Esophagus muscularis mucosa (tissue), 4 donors: ENCODE measurements around the gene RUNX2. TPM values are rescaled to one million over a fixed set of nuclear protein-coding genes. Genes with fewer than 3 reads are reported as not detected.

Source experiments
- DNase-seq: peaks from one replicate; pipeline ENCODE4 v3.0.0-alpha.2; 2017; ENCODE audit errors: extremely low spot score
- H3K27ac ChIP-seq, 4 donors: fragments of 200-600 bp; sonication (generic); replicated peaks in 1 of 4; 1 replicate in 3 of 4; 2 replicates in 1 of 4; pipeline ENCODE4 v1.5.1; 2016 to 2019; ENCODE audit warnings: mild to moderate bottlenecking in 1 of 4
- H3K27me3 ChIP-seq, 4 donors: fragments of 200-600 bp; sonication (generic); one replicate each; pipeline versions ENCODE4 v1.5.1 to v1.6.0; 2016 to 2019
- H3K36me3 ChIP-seq, 4 donors: fragments of 200-600 bp; sonication (generic); one replicate each; pipeline ENCODE4 v1.5.1; 2016 to 2019
- H3K4me1 ChIP-seq, 4 donors: fragments of 200-600 bp; sonication (generic); one replicate each; pipeline ENCODE4 v1.5.1; 2016 to 2019
- H3K4me3 ChIP-seq, 4 donors: fragments of 200-600 bp; sonication (generic); 1 replicate in 2 of 4; 2 replicates in 2 of 4; pipeline ENCODE4 v1.5.1; 2016 to 2019; ENCODE audit warnings: mild to moderate bottlenecking in 4 of 4, moderate library complexity in 1 of 4
- H3K9me3 ChIP-seq, 4 donors: fragments of 200-600 bp; sonication (generic); 1 replicate in 3 of 4; 2 replicates in 1 of 4; pipeline ENCODE4 v1.5.1; 2016 to 2019
- EP300 ChIP-seq: sonication (generic); formaldehyde crosslinking; IDR thresholded peaks from one replicate; pipeline ENCODE4 v1.6.1; 2017; ENCODE audit warnings: antibody characterized with exemption
- POLR2A ChIP-seq: fragments of 450-650 bp; IDR thresholded peaks from one replicate; pipeline ENCODE4 v1.6.1; 2017; ENCODE audit warnings: antibody characterized with exemption, moderate library complexity, mild to moderate bottlenecking, low read depth
- POLR2AphosphoS5 ChIP-seq, 2 donors: sonication (generic); formaldehyde crosslinking; IDR thresholded peaks; one replicate each; pipeline ENCODE4 v1.6.1; 2017; ENCODE audit warnings: antibody characterized with exemption in 2 of 2
- WGBS: methylation state at CpG from one replicate; pipeline ENCODE4 v1.1.5; 2018; 5-methylcytosine and 5-hydroxymethylcytosine counted together
- intact Hi-C: fragments of 100-400 bp; cut with DNase I; formaldehyde crosslinking; loops from one replicate; pipeline ENCODE4 v1.15.1; 2023
- total RNA-seq, 4 donors: library from RNA; depleted of rRNA; stranded (reverse); fragments of >200 nt; gene quantifications; one replicate each; pipeline versions ENCODE4 v1.1.0 to v1.2.1, GENCODE V29; 2016
- TF ChIP-seq, protein P1 (sequence below), 3 experiments: fragments of 200-600 bp in 2 of 3; fragments of 450-650 bp in 1 of 3; sonication (generic) in 2 of 3; IDR thresholded peaks; one replicate each; pipeline ENCODE4 v1.5.1; 2017 to 2019; ENCODE audit warnings: antibody characterized with exemption in 3 of 3, mild to moderate bottlenecking in 2 of 3, moderate library complexity in 1 of 3

Gene RUNX2
- total RNA-seq, 4 donors from 2014 or later, result 1.0 to 1.6 (median 1.4) TPM

- Histone ChIP-seq H3K4me1 (no peaks in the 10 kb centered on the region), H3K9me3 (no peaks in the 10 kb centered on the region), H3K4me3 (no peak overlapping the region), H3K36me3 (no peaks in the 10 kb centered on the region), H3K27ac (no peak overlapping the region), H3K27me3 (no peaks in the 10 kb centered on the region)
- intact Hi-C loops, result no loop called here
- TF ChIP-seq, protein P1, sequence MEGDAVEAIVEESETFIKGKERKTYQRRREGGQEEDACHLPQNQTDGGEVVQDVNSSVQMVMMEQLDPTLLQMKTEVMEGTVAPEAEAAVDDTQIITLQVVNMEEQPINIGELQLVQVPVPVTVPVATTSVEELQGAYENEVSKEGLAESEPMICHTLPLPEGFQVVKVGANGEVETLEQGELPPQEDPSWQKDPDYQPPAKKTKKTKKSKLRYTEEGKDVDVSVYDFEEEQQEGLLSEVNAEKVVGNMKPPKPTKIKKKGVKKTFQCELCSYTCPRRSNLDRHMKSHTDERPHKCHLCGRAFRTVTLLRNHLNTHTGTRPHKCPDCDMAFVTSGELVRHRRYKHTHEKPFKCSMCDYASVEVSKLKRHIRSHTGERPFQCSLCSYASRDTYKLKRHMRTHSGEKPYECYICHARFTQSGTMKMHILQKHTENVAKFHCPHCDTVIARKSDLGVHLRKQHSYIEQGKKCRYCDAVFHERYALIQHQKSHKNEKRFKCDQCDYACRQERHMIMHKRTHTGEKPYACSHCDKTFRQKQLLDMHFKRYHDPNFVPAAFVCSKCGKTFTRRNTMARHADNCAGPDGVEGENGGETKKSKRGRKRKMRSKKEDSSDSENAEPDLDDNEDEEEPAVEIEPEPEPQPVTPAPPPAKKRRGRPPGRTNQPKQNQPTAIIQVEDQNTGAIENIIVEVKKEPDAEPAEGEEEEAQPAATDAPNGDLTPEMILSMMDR (IDR thresholded peaks at IDR 0.05), result no peak
- TF ChIP-seq POLR2AphosphoS5 (IDR thresholded peaks at IDR 0.05), result no peak
- TF ChIP-seq EP300, result no peak
- no peak for TF ChIP-seq POLR2A
- WGBS, result 87% methylated on average over 13 of the region's 13 CpGs
- no peak for DNase-seq
These were observed 145.2 kb downstream of the RUNX2 start for GRCh38 chr6:45473121-45473993.

DNA sequence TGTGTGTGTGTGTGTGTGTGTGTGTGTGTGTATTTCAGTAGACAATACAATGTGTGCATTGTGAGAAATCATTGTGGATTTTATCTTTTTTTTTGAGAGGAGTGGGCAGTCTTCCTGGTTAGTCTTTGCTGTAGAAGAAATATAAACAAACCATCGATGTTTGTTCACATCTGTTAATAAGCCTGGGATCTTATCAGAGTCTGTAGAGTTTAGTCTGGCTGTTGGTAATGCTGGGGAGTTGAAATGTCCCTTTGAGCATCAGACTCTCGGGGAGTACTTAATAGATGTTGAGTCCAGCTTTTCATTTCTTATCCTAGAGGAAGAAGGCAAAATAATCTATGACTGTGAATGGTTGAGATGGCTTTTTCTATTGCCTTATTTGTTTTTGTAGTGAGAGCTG lies 146.2 kb downstream of the RUNX2 start:
- no peaks in the 10 kb centered on the region for H3K36me3 ChIP-seq
- H3K27ac ChIP-seq, result no peak overlapping the region
- DNase-seq, result no peak
- no peak overlapping the region for H3K4me3 ChIP-seq
- no peaks in the 10 kb centered on the region for H3K27me3 ChIP-seq
- WGBS, result 54% methylated on average over 2 of the region's 2 CpGs
- intact Hi-C loops, result no loop called here
- H3K4me1 ChIP-seq, result no peaks in the 10 kb centered on the region
- no peaks in the 10 kb centered on the region for H3K9me3 ChIP-seq
- TF ChIP-seq, protein P1 (IDR thresholded peaks at IDR 0.05), result no peak
- TF ChIP-seq POLR2A, result no peak
- TF ChIP-seq EP300, result no peak

DNA sequence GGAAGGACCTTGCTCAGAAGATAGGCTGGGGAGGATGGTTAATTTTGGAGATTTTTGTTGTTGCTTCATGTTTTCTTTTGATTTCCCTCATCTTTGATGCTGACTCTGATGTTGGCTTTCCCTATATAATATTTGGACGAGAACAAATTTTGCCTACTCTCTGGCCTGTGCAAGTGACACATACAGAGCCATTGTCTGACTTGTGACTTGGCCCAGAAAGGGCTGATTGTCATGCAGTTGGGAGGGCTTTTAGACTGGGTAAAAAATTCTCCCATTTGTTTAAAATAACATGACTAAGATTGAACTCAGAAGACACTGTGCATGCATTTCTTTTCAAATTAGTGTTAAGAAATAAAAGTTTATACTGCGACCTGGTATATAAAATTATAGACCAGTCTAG lies 148.2 kb downstream of the RUNX2 start:
- no peaks in the 10 kb centered on the region for H3K27me3 ChIP-seq
- no peak overlapping the region for H3K4me3 ChIP-seq
- no peak for DNase-seq
- TF ChIP-seq POLR2AphosphoS5 (IDR thresholded peaks at IDR 0.05) (no peak), POLR2A (no peak), EP300 (no peak)
- TF ChIP-seq, protein P1 (IDR thresholded peaks at IDR 0.05), result no peak
- no peak overlapping the region for H3K27ac ChIP-seq
- 94% methylated on average over 2 of the region's 2 CpGs for WGBS
- no peaks in the 10 kb centered on the region for H3K9me3 ChIP-seq
- peaks cover 0 to 13% (median 11%) of the 10 kb centered on the region in 4 donors for H3K4me1 ChIP-seq
- no peaks in the 10 kb centered on the region for H3K36me3 ChIP-seq
- intact Hi-C loops, result no loop called here

GRCh38 chr6:45477278-45477677 lies 149.1 kb downstream of the RUNX2 start:
- Histone ChIP-seq H3K36me3 (no peaks in the 10 kb centered on the region), H3K4me1 (peaks cover 0 to 14% (median 12%) of the 10 kb centered on the region in 4 donors), H3K9me3 (no peaks in the 10 kb centered on the region), H3K27me3 (no peaks in the 10 kb centered on the region), H3K27ac (no peak overlapping the region), H3K4me3 (no peak overlapping the region)
- TF ChIP-seq EP300, result no peak
- 95% methylated on average over 2 of the region's 2 CpGs for WGBS
- DNase-seq, result no peak
- intact Hi-C loops, result no loop called here

- H3K4me1 ChIP-seq, result peaks cover 0 to 14% (median 12%) of the 10 kb centered on the region in 4 donors
- no peak overlapping the region for H3K4me3 ChIP-seq
- intact Hi-C loops, result no loop called here
- TF ChIP-seq EP300, result no peak
- TF ChIP-seq, protein P1 (IDR thresholded peaks at IDR 0.05), result no peak
- TF ChIP-seq POLR2A, result no peak
- no peak for TF ChIP-seq POLR2AphosphoS5 (IDR thresholded peaks at IDR 0.05)
- no peaks in the 10 kb centered on the region for H3K36me3 ChIP-seq
- no peaks in the 10 kb centered on the region for H3K9me3 ChIP-seq
- no peak for DNase-seq
- 72% methylated on average over 3 of the region's 3 CpGs for WGBS
- H3K27ac ChIP-seq, result no peak overlapping the region
- H3K27me3 ChIP-seq, result no peaks in the 10 kb centered on the region
These were observed 149.7 kb downstream of the RUNX2 start for GRCh38 chr6:45477790-45478189.
